Central memory CD4-positive, alpha-beta T cell (primary cell): ENCODE data around the gene LMBR1L.
A peak's percentile ranks its signal among the peaks of the same experiment; 100 is the strongest.

Experiments
- DNase-seq: peaks from one replicate; pipeline ENCODE4 v3.0.0; 2022

LMBR1L gene

DNA sequence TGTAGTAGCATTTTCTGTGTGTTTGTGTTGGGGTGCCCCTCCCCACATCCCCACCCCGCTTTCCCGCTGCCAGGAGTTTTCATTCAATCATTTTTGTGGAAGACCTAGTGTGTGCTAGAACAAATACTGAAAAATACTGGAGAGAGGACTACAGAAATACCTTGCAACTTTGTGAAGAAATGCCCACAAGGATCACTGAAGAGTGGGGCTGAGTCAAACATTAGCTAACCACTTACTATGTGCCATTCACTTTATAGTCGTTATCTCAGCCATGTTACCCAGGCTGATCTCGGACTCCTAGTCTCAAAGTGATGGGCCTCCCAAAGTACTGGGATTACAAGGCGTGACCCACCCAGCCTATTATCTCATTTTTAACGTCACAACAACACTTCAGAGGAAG is 559 bp upstream of the LMBR1L start:
- no peak for DNase-seq

DNA sequence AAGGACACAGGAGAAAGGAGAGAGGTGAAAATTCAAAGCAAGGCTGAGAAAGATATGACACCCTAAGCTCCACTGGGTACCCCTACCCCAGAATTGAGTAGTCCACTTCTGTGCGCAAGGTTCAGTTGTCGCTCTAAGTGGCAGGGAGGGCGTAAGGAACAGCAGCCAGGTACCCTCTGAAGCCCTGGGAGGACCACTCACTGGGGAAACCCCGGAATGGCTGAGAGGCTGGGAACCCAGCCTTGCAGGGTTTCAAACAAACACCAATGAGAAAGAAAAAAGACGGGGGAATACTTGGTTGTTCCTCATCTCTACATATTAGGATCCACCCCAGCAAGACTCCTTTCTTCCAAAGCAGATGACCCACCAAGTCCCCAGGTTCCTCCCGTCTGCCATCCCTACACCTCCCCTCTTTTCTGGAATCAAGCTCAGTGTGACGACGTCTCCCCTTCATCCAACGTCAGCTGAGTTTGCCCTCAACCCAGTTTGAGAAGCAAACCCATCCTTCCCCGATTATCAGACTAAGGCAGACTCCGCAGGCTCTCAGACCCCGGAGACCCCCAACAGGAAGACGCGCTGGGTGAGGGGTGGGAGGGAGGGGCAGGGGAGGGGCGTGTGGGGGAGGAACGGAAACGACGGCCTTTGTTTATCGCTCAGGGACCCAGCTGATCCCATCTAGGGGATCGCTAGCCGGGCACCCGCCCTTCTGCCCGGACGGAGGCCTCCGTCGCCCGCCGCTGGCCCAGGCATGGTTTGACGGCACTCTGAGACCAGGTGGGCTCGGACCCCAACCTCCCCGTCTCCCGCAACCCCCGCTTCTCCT is 795 bp downstream of the LMBR1L start:
- DNase-seq = no peak

DNA sequence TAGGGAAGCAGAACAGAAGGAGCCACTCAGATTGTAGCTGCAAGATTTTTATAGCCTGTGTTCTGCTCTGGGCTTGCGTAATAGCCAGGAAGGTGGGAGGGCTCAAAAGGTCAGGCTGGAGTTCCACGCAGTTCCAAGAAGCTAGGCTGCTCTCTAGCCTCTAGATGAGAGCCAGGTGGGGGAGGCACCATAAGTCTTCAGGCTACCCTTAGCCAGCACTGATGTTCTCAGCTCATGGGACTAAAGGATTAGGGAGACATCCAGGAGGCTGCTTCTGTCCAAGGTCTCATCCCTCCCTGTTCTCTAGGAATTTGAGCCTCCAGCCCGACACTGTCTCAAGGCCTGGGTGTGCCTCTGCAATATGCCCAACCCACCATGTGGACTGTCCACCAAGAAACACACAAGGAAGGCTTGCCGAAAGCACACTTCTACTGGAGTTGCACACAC is 1.7 kb downstream of the LMBR1L start:
- no peak for DNase-seq

DNA sequence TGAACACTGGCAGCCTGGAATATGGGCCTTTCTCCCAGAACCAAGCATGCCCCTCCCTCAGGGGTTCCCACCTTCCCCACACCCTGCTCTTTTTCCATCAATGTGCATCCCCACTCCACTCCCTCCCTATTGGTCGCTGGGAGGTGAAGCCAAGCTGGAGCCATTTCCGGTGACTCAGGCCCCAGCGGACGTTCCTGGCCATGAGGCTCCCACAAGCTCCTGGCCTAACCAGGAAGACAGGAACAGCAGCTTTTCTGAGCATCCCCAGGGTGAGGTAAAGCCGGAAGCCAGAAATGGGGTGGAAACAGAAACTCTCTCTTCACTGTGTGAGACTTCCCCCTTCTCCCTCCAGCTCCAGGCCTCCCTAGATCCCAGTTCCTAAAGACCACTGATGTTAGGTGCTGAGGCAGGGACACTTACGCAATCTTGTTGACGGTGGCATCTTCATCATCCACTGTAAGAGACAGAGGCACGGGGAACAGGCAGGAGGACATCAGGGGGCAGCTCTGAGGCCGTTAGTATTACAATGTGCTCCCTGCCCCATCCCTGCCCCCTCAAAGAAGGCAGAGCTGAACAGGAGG is 5.1 kb downstream of the LMBR1L start:
- DNase-seq = no peak

GRCh38 chr12:49104822-49105221 is 5.8 kb downstream of the LMBR1L start:
- no peak for DNase-seq

DNA sequence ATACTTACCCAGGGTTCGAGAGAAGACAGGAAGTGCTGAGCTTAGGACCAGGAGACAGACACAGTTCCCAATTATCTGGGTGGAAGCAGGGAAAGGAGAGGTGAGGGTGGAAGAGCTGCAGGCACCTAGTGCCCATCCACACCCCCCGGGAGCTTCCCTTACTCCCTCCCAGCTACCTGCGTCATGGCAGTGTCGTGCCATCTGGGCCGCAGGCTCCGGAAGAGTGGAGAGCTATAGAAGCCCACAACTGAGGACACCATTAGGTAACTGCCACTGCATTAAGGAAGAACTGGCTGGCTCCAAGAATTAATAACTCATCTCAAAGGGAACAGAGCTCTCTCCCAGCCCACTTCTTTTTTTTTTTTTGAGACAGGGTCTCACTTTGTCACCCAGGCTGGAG is 10.3 kb downstream of the LMBR1L start:
- no peak for DNase-seq

DNA sequence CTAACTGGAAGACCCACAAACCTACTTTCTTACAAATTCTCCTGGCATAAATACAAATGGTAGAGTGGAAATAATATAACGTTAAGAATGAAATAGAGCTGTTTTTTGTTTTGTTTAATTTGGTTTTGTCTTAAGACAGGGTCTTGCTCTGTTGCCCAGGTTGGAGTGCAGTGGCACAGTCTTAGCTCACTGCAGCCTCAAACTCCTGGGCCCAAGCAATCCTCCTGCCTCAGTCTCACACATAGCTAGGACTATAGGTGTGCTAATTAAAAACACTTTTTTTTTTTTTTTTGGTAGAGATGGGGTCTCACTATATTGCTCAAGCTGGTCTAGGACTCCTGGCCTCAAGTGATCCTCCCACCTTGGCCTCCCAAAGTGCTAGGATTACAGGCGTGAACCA is 11.9 kb downstream of the LMBR1L start:
- no peak for DNase-seq

GRCh38 chr12:49098035-49098451 is 12.6 kb downstream of the LMBR1L start:
- peak; percentile 43 for DNase-seq

GRCh38 chr12:49097381-49097780 is 13.3 kb downstream of the LMBR1L start:
- DNase-seq = no peak

DNA sequence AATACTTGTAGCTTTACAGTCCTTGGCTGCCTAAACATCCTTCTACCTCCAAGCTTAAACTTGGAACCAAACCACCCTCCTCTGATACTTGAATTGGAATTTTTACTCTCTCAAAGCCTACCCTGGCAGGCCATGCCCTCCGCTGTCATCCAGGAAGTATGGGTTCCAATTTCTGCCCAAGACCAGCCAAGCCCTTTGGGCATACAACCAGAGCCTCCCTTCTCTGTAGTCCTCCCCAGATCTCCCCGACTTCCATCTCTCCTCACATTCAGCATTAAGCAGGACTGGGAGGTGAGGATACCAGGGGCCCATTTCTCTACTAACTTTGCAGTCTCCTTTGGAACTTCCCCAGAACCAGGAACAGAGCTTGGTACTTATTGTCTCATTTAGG is 15.7 kb downstream of the LMBR1L start:
- DNase-seq = no peak

- DNase-seq = no peak
Observed at GRCh38 chr12:49094160-49094974, 16.3 kb downstream of the LMBR1L start, which contains the start of gene DHH. DHH (minus strand) TSS chr12:49094801; CDS start chr12:49094512, 289 bp downstream.

DNA sequence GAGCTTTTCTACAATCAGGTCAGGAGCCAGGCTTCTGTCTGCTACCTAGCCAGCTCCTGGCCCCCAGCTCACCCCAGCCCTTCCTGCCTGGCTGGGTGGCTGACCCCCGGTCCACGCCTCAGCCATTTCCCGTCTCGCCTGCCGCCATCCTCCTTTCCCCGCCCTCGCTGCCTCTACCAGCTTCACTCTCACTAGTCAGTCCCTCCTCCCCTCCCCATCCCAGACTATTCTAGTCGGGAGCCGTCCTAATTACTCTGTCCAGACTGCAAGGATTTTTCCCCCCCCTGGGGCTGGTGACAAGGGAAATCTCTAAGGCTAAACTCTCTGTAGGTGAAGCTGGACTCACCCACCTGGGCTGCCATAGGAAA is 16.9 kb downstream of the LMBR1L start:
- no peak for DNase-seq

DNA sequence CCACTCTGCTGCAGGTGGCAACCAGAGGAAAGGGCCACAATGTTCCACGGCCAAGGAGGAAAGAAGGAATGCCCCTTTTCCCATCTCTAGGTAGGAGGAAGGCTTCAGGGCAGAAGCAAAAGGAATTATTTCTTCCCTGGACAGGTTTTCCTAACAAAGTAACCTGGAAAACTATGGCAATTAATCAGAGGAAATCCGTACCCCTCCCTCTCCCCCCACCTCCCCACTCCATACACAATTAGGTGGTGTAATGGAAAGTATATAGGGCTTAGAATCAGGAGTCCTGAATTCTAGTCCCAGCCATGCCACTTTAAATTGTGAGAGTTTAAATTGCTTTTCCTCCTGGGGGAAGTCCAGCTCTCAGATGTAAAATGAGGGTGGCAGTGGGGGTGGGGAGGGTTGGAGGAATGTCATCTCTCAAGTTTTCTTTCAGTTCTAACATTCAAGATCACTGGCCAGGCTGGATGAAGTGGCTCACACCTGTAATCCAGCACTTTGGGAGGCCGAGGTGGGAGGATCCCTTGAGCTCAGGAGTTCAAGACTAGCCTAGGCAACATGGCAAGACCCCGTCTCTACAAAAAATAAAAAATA is 17.7 kb downstream of the LMBR1L start:
- no peak for DNase-seq

GRCh38 chr12:49092086-49092815 is 18.4 kb downstream of the LMBR1L start:
- peak; percentile 42 for DNase-seq

GRCh38 chr12:49091836-49092085 is 18.9 kb downstream of the LMBR1L start:
- DNase-seq = no peak

DNA sequence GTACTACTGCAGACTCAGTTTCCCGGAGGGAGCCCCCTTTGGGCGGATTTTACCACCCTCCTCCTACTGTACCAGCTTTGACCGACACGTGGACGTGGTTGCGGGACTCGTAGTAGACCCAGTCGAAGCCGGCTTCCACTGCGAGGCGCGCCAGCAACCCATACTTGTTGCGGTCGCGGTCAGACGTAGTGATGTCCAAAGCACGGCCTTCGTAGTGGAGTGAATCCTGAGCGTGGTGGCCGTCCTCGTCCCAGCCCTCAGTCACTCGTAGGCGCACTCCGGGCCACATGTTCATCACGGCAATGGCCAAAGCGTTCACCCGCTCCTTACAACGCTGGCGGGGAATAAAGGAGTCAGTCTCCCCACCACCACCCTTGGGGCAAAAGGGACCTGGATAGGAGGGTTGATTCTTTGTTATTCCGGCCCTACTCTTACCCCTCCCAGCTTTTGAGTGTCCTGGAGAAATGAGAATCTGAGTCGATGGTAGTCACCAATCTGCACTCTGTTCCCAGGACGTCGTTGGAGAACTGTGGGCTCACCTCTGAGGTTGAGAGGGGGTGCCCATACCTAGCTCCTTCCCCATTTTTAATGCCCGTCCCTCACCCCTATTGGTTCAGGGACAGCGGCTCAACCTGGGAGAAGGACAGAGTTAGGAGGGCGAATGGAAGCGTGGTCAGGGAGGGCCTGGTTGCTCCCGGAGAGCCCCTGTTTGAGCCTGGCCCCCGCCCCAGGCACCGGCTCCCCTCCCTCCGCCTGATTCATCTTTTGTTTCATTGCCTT is 19.4 kb downstream of the LMBR1L start:
- DNase-seq = no peak

DNA sequence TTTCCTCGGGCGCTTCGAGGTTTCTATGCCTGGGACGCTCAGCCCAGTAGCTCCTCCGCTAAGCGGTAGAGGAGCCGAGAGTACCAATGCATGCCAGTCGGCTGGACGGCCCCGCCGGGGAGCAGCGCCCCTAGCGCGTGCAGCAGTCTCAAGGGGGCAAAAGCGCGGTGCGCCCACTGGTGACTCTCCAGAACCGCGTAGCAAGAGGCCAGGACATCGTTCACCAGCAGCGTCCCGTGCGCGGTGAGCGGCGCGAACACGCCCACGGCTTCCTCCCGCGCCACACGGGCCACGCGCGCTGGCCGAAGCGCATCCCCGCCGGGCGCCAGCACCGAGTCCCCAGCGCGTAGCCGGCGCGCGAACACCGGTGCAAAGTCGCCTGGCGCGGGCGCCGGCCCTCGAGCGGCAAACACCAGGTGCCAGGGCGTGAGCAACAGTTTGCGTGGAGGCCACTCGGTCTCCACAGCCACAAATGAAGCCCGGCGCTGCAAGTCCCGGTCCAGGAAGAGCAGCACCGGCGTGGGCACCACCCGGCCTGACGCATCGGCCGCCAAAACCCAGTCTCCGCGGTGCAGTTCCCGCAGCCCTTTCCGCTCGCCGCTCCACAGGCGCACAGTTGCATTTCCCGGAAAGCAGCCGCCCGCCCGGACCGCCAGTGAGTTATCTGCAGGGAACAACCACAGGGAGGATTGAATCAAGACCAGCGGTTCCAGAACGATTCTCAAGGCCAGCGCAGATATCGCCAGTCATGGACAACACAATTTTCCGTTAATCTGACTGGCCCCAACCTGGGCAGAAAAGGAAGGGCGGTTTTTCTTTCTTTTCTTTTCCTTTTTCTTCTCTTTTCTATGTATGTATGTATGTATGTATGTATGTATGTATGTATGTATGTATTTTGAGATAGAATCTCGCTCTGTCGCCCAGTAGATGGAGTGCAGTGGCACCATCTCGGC is 20.6 kb downstream of the LMBR1L start:
- no peak for DNase-seq

- no peak for DNase-seq
Observed at GRCh38 chr12:49088932-49089330, 21.7 kb downstream of the LMBR1L start.

DNA sequence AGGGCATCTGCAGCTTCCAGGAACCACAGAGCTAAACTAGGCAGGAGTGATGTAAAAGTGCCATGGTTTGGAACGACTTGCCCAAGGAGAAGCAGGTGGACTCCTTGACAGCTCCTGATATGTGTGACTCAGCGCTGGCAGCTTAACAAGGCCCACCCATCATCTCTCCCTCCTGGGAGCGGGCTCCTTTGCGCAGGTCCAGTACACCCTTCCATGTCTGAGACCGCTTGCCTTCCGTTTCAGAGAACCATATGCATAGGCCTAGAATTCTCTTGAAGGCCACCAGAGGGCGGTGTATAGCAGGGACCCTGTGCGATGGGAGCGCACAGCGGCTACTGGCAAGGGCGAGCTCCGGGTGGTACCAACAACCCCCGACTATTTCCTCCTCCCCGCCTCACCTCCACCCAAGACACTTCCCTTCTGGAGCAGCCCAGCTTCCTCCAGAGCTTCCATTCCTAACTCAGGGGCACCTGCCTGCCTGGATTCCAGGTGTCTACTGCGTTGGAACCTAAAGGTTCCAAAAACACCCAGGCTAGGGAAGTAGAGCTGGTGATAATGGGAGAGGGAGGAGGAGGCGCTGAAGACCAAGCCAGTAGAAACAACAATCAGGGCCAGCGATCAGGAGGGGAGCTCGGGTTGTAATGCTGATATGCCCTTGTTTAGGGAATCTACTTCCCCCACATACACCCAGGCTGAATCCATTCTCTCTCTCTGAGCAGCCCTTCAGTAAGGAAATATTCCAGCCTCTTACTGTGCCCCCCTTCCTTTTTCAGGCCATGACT is 22.3 kb downstream of the LMBR1L start:
- DNase-seq = peak; percentile 69

- DNase-seq = no peak
Observed at GRCh38 chr12:49086116-49086515, 24.5 kb downstream of the LMBR1L start.
